SK-N-SH treated with all-trans-retinoic acid at 6 μM for 48 hours (cell line): ENCODE measurements around the gene LRRIQ1.

Experiments used
- ARNTL ChIP-seq: fragments of 450-650 bp; formaldehyde crosslinking; IDR thresholded peaks from 2 replicates; pipeline ENCODE4 v1.5.0; 2020; ENCODE audit warnings: low read depth, mild to moderate bottlenecking, moderate library complexity, borderline replicate concordance
- BACH2 ChIP-seq: fragments of 250-450 bp; sonication (Bioruptor Pico); IDR thresholded peaks from 2 replicates; pipeline ENCODE4 v1.9.0; 2021; ENCODE audit warnings: mild to moderate bottlenecking, borderline replicate concordance
- CSDC2 ChIP-seq: fragments of 250-450 bp; sonication (Bioruptor Pico); IDR thresholded peaks from 2 replicates; pipeline ENCODE4 v1.5.0; 2020; ENCODE audit warnings: mild to moderate bottlenecking, moderate library complexity
- ESRRG ChIP-seq: fragments of 250-450 bp; sonication (Bioruptor Pico); IDR thresholded peaks from 2 replicates; pipeline ENCODE4 v1.6.1; 2021; ENCODE audit warnings: mild to moderate bottlenecking
- POU6F1 ChIP-seq: fragments of 250-450 bp; sonication (Bioruptor Pico); IDR thresholded peaks from 2 replicates; pipeline ENCODE4 v1.8.0; 2021; ENCODE audit warnings: low read depth, mild to moderate bottlenecking, moderate library complexity, borderline replicate concordance
- TCF4 ChIP-seq: fragments of 250-450 bp; sonication (Bioruptor Pico); IDR thresholded peaks from 2 replicates; pipeline ENCODE4 v1.8.0; 2021; ENCODE audit warnings: mild to moderate bottlenecking, moderate library complexity, borderline replicate concordance
- TOX ChIP-seq: fragments of 250-450 bp; sonication (Bioruptor Pico); IDR thresholded peaks from 2 replicates; pipeline ENCODE4 v1.8.0; 2021; ENCODE audit warnings: mild to moderate bottlenecking, moderate library complexity, borderline replicate concordance
- TSHZ2 ChIP-seq: fragments of 250-450 bp; sonication (Bioruptor Pico); IDR thresholded peaks from 2 replicates; pipeline ENCODE4 v1.5.0; 2020; ENCODE audit warnings: mild to moderate bottlenecking, moderate library complexity
- ZFP3 ChIP-seq: fragments of 250-450 bp; sonication (Bioruptor Pico); IDR thresholded peaks from 2 replicates; pipeline ENCODE4 v1.5.0; 2020; ENCODE audit warnings: mild to moderate bottlenecking, moderate library complexity
- ZFP30 ChIP-seq: fragments of 450-650 bp; formaldehyde crosslinking; IDR thresholded peaks from 2 replicates; pipeline ENCODE4 v1.5.0; 2022; ENCODE audit warnings: mild to moderate bottlenecking, moderate library complexity

- TF ChIP-seq ZFP30 (CRISPR knock-in tag) (no peak), BACH2 (CRISPR knock-in tag) (no peak), CSDC2 (CRISPR knock-in tag) (no peak), TOX (no peak), TSHZ2 (CRISPR knock-in tag) (no peak), POU6F1 (no peak), ESRRG (CRISPR knock-in tag) (no peak), ZFP3 (CRISPR knock-in tag) (no peak), ARNTL (CRISPR knock-in tag) (no peak), TCF4 (CRISPR knock-in tag) (no peak)
Observed at GRCh38 chr12:85163752-85164321, 127.7 kb downstream of the LRRIQ1 start.
